GM20000 (cell line): ENCODE data around the gene ZBTB8A.

ENCODE experiments used
- DNase-seq: peaks from one replicate; pipeline ENCODE4 v3.0.0; 2012; ENCODE audit warnings: low spot score
- TF ChIP-seq, protein P1 (sequence below): IDR thresholded peaks from 2 replicates; pipeline ENCODE4 v1.5.1; 2012; ENCODE audit warnings: mild to moderate bottlenecking, control low read depth; ENCODE audit errors: extremely low read depth, missing control alignments

Gene ZBTB8A

DNA sequence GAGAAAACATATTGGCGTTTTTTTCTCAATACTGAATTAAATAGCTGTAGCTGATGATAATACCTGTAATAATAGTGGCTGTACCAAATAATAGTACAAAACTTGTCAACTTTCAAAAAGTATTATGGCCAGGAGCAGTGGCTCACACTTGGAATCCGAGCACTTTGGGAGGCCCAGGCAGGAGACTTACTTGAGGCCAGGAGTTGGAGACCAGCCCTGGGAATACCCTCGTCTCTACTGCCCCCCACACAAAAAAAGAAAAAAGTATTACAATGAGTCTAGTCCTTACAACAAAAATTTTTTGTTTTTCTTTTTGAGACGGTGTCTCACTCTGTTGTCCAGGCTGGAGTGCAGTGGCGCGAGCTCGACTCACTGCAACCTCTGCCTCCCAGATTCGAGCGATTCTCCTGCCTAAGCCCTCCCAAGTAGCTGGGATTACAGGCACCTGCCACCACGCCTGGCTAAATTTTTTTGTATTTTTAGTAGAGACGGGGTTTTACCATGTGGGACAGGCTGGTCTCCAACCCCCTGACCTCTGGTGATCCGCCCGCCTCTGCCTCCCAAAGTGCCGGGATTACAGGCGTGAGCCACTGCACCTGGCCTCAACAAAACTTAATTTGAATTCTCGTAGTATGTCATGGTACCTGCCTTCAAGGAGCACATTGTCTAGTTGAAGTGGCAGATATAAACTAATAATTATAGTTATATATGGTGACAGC is 113.2 kb downstream of the ZBTB8A start:
- DNase-seq: no peak
- TF ChIP-seq, protein P1, sequence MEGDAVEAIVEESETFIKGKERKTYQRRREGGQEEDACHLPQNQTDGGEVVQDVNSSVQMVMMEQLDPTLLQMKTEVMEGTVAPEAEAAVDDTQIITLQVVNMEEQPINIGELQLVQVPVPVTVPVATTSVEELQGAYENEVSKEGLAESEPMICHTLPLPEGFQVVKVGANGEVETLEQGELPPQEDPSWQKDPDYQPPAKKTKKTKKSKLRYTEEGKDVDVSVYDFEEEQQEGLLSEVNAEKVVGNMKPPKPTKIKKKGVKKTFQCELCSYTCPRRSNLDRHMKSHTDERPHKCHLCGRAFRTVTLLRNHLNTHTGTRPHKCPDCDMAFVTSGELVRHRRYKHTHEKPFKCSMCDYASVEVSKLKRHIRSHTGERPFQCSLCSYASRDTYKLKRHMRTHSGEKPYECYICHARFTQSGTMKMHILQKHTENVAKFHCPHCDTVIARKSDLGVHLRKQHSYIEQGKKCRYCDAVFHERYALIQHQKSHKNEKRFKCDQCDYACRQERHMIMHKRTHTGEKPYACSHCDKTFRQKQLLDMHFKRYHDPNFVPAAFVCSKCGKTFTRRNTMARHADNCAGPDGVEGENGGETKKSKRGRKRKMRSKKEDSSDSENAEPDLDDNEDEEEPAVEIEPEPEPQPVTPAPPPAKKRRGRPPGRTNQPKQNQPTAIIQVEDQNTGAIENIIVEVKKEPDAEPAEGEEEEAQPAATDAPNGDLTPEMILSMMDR: no peak
